Activated T-cell treated with anti-CD3 and anti-CD28 coated beads for 1 hour (primary cell): ENCODE data around the gene EFCAB5.
A peak's percentile ranks its signal among the peaks of the same experiment; 100 is the strongest.
"Not testable (repeated sequence)": the region's sequence is repeated elsewhere in the genome, so short reads cannot be mapped to it uniquely, and the experiment has no call there.

Experiments
- DNase-seq: peaks from one replicate; pipeline ENCODE4 v3.0.0-alpha.2; 2020; ENCODE audit warnings: low read depth

The EFCAB5 gene

DNA sequence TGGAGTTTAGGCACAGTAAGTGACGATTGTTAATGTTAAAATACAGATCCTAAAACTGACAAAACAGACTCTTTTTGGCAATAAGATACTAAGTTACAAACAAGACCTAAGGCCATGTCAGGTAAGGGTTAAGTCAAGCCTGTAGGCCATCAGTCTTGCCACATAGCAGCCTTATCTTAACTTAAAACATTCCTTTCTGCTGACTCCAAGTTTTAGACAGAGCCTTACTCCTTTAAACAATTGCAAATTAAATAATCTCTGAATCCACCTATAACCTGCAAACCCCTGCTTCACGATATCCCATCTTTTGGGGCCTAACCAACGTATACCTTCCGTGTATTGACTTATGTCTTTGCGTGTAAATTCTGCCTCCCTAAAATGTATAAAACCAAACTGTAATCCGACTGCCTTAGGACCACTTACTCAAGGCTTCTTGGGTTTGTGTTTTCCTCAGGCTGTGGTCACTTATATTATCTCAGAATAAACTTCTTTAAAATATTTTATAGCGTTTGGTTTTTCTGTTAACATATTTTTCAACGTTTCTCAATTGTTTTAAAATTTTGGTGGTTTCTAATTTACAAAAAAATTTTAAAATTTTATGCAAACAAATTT, 64.4 kb downstream of the EFCAB5 start:
- DNase-seq = no peak

DNA sequence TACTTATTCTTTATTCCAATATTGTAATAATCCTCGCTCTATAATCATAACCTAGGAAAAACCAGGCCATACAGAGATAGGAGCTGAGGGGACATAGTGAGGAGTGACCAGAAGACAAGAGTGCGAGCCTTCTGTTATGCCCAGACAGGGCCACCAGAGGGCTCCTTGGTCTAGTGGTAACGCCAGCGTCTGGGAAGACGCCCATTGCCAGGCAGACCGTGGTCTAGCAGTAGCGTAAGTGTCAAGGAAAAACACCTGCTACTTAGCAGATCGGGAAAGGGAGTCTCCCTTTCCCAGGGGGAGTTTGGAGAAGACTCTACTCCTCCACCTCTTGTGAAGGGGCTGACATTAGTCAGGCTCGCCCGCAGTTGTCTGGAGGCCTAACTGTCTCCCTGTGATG, 70.5 kb downstream of the EFCAB5 start:
- DNase-seq = not testable (repeated sequence)

DNA sequence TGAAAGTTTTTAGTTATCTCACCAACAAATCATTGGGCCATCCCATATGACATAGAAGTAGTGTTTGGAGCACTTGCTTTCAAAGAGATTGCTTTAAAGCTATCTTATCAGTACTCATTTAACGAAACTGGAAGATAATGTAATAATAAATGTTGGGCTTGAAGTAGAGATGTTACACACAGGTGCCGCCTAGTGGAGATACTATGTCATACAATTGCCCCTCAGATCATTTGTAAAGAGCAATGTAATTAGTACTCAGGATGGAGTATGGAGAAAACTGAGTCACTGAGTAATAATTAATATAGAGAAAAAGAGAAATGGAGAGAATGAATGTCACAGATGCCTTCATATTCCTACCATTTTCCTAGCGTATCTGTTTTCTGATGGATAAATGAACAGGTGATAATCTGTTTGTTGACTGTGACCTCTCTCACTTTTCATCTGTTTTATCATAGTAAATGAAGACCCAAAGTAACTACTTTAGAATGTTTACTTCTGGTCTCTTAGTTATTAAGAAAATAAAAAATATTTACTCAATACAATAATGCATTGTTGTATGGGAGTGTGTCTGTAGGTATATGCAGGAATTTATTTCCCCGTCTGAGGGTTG, 80.4 kb downstream of the EFCAB5 start:
- DNase-seq = no peak

DNA sequence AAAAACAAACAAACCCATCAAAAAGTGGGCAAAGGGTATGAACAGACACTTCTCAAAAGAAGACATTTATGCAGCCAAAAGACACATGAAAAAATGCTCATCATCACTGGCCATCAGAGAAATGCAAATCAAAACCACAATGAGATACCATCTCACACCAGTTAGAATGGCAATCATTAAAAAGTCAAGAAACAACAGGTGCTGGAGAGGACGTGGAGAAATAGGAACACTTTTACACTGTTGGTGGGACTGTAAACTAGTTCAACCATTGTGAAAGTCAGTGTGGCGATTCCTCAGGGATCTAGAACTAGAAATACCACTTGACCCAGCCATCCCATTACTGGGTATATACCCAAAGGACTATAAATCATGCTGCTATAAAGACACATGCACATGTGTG, 83.9 kb downstream of the EFCAB5 start:
- not testable (repeated sequence) for DNase-seq

DNA sequence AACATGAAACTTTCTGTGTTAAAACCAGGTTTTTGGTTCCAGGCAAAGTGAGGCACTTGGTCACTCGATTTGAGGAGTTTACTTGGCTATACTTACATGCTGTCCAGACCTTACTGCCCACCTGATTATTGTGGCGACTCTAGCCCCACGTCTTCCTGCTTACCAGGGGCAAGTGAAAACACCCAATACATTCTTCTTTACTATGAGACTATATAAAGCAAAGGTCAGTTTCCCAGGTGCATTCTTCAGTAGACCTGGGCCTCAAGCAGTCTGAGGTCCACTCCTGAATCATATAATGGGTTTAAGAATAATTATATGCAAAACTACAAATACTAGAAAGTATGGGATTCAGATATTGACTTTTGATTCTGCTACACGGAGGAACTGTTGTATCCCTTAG, 86.2 kb downstream of the EFCAB5 start:
- no peak for DNase-seq

DNA sequence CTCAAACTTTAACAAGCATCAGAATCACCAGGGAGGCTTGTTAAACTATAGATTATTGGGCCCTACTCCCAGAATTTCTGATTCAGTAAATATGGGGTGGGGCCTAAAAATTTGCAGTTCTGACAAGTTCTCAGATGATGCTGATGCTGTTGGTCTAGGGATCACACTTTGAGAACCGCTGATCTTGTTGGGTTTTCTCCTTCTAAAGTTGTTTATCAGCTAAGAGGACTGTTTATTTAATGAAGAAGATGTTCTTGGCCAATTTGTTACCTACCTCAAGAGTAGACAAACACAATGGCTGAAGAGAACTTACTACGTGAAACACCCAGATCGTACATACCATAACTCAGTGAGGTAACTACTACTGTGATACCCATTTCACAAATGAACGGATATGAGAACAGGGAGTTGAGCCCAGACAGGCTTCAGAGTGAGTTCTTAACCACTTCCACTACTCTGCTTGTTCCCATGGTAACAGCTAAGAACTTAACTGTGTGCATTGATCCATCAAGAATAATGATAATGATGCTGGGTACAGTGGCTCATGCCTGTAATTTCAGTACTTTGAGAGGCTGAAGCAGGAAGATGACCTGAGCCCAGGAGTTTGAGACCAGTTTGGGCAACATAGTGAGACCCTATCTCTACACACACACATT, 89.9 kb downstream of the EFCAB5 start:
- no peak for DNase-seq

DNA sequence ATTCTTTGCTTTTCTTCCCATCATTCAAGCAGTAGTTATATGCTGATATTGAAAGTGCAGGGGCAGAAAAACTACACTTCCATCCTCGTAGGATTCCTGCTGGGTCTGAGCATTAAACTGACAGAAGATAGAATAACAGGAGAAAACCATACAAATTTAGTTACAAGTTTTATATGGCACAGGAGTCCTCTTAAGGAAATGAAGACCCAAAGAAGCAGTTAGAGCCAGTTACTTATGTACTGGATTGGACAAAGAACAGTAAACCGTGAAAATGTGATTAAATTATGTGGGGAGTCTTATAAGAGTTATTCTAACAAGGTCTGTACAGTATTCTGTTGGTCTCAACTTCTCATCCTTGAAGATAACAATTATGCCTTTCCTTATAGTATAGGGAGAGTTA, 93.9 kb downstream of the EFCAB5 start:
- DNase-seq = no peak

DNA sequence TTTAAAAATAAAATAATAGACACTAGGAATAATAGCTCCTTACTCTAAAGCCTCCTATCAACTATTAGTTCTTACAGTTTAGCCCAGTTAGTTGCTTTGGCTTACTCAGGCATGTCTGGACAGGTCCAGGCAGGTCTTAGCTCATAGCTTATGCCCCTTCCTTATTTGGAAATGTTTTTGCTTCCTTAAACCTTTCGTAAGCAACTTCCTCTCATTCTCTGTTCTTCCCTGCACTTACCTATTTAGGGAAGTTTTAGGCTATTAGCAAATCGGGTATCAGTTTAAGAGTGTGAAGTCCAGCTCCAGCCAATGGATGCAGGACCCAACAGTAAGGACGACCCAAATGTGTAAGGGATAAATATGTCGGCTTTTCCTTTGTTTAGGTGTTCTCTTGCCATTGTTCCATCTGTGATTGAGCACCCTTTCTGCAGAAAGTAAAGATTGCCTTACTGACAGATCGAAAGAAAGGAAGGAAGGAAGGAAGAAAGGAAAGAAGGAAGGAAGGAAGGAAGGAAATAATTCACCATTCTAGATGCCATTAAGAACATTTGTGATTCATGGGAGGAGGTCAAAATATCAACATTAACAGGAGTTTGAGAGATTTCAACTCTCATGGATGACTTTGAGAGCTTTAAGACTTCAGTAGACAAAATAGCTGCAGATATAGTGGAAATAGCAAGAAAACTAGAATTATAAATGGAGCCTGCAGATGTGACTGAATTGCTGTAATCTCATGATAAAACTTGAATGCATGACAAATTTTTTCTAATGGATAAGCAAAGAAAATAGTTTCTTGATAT, 99.5 kb downstream of the EFCAB5 start:
- not testable (repeated sequence) for DNase-seq

DNA sequence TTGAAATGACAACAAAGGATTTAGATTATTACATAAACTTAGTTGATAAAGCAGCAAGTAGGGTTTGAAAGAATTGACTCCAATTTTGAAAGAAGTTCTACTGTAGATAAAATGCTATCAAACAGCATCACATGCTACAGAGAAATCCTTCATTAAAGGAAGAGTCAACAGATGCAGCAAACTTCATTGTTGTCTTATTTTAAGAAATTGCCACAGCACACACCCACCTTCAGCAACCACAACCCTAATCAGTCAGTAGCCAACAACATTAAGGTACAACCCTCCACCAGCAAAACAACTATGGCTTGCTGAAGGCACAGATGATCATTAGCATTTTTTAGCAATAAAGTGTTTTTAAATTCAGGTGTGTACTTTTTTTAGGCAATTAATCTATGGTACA, 100.1 kb downstream of the EFCAB5 start:
- DNase-seq = no peak

DNA sequence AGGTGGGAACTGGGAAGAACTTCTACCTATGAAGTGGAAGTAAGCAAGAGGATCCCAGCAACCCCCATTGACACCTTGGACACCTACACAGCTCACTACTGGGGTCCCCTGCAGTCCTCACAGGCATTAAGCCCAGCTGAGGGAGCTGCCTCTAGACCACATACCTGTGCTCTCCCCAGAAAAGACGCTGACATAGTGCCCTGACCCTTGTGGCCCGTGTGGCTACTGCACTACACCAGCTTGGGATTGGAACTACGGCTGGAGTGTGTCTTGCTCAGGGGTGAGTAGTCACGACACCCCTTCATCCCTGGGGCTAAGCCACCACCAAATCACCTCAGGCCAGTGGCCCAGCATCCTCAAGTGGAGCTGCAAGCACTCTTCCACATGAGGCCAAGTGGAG, 120.9 kb downstream of the EFCAB5 start:
- no peak for DNase-seq

DNA sequence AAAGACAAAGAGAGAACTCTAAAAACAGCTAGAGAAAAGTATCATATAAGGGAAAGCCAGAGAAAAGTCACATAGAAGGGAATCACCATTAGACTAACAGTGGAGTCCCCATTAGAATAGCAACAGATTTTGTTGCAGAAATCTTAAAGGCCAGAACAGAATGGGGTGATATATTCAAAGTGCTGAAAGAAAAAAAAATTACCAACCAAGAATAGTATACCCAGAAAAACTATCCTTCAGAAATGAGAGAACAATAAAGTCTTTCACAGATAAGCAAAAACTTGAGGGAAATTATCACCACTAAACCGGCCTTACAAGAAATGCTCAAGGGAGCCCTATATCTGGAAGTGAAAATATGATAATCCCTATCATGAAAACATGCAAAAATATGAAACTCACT, 123.3 kb downstream of the EFCAB5 start:
- no peak for DNase-seq

DNA sequence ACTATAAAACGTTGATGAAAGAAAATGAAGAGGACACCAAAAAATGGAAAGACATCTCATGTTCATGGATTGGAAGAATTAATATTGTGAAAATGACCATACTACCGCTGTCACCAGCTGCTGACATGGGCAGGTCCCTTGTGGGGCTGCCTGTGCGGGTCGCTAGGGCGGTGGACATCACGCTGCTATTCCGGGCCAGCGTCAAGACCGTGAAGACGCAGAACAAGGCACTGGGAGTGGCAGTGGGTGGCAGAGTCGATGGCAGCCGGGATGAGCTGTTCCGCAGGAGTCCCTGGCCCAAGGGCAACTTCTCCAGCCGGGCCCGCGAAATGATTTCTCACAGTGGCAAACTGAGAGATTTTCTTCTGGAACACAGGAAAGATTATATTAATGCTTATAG, 127.0 kb downstream of the EFCAB5 start:
- no peak for DNase-seq

DNA sequence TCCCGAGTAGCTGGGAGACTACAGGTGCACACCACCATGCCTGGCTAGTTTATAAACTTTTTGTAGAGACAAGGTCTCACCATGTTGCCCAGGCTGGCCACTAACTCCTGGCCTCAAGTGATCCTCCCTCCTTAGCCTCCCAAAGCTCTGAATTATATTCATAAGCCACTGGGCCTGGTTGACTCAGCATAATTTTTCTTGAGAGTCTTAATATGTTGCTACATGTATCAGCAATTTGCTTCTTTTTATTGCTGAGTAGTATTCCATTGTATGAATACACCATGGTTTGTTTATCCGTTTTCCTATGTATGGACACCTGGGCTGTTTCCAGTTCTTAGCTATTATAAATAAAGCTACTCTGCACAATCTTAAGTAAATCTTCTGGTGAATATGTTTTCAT, 132.8 kb downstream of the EFCAB5 start:
- no peak for DNase-seq

DNA sequence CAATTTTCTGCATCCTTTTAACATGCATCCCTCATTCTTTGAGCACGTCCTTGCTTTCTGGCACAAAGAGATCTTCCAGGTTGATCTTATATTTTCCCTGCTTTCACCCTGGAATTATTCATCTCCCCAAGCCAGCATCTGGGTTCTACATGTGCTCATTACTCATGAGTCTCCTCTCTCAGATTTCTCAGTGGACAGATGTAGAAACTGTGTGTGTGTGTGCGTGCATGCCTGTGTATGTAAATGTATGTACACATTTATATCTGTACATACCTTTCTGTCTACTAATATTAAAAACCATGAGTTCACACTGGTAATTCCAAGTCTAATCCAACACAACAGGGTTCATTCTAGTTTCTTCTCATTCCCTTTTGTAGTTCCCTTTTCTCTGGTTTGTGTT, 133.3 kb downstream of the EFCAB5 start:
- DNase-seq = no peak

DNA sequence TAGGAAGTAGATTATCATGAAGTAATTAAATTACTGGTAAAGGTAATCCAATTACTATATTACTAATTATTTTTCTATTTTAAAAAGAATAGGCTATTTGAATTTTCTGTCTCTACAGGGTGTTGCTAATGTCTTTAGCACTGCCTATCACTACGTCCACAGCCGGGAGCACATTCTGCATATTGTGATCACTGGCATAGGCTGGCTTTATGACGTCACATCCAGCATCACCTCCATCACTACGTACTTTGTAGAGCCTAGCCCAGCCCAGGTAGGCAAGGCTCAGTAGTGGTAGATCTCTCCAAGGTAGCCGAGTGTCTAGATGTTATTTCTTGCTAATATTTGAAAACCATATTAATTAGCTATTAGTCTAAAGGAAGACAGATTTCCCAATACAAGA, 141.3 kb downstream of the EFCAB5 start:
- DNase-seq = no peak

DNA sequence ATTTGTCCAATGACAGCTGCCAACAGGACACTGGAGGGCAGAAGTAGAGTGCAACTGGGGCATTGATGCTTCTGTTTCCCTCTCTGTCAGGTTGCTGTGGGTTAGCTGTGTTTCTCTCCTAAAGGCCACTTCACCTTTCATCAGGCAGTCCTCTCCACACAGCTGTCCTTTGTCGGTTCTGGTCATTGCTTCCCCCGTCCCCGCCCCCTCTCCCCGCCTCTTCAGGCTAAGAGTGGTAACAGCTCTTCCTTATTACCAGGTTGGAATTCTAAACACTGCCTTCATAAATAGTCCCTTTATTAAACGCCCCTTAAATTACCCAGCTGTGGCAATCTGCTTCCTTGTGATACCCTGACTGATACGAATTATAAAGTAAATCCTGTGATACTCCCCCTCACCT, 143.4 kb downstream of the EFCAB5 start:
- no peak for DNase-seq

DNA sequence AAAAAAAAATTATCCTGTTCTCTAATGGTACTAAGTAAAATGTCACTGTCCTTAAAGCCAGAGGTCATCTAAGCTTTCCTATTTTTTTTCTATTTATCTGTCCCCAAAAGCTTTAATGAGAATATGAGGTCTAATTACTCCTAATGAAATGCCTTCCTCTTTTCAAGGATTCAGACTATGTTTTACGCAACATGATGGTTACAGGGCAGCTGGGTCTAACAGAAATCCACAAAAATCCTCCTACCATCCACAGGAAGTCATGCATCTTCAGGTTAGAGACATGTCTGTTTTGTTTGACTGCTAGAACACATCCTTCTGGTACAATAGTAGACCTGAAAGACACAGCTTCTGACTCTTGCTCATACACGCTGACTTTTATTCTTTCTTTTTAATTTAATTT, 145.5 kb downstream of the EFCAB5 start:
- no peak for DNase-seq

DNA sequence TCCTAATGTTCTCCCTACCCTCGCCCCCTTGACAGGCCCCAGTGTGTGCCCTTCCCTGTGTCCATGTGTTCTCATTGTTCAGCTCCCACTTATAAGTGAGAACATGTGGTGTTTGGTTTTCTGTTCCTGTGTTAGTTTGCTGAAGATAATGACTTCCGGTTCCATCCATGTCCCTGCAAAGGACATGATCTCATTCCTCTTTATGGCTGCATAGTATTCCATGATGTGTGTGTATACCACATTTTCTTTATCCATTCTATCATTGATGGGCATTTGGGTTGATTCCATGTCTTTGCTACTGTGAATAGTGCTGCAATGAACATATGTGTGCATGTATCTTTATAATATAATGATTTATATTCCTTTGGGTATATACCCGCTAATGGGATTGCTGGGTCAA, 146.0 kb downstream of the EFCAB5 start:
- not testable (repeated sequence) for DNase-seq

DNA sequence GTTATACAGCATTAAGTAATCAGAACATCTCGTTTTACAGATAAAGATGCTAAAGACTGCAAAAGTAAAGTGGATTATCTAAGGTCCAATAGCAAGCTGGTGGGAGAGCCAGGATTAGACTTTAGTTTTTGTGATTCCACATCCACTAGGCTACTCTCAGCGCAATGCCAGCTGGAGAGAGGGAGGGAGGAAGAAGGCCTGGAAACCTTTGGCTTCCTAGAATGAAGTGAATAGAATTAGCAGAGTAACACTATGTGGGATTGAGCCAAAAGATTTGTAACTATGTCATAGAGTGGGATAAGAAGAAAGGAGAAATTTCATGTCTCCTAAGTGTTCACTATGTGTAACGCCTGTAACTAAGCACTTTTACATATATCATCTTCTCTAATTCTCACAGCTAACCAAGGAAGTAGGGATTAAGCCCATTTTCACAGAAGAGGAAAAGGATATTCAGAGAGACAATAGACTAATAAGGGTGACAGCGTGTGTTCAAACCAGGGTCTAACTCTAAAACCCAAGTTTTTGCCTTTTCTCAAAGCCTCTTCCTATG, 149.8 kb downstream of the EFCAB5 start:
- DNase-seq = no peak

DNA sequence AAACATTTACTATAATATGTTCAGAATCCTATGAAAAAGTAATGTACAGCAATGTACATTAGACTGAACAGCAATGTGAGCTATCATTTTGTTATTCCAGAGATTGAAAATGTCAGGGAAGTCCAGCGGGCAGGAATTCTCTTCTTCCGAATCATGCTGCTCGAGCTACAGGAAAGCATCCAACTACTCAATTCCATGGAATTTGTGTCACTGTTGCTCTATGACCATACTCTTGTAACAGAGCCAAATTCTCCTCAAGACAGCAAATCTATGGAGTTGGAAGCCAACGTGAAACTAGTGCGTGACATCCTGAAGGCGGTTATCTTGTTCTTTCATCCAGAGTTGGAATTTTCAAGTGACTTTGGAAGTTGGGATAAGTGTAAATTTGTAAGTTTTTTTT, 150.3 kb downstream of the EFCAB5 start:
- DNase-seq = no peak

DNA sequence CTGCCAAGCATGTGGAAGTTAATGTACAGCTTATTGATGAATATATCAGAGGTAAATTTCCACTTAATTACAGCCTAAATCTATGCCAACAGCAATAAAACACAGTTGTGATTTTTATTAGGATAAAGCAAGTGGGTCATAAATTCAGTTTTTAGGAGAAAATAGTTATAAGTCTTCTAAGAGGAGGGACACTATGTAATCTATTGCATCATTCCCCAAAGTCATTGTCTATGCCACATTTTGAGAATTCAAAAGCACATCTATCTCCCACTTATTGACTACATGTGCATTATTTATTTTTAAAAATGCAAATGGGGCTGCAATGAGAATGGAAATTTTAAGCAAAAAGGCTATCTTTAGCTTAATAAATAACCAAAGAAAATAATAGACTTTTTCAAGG, 151.5 kb downstream of the EFCAB5 start:
- no peak for DNase-seq

DNA sequence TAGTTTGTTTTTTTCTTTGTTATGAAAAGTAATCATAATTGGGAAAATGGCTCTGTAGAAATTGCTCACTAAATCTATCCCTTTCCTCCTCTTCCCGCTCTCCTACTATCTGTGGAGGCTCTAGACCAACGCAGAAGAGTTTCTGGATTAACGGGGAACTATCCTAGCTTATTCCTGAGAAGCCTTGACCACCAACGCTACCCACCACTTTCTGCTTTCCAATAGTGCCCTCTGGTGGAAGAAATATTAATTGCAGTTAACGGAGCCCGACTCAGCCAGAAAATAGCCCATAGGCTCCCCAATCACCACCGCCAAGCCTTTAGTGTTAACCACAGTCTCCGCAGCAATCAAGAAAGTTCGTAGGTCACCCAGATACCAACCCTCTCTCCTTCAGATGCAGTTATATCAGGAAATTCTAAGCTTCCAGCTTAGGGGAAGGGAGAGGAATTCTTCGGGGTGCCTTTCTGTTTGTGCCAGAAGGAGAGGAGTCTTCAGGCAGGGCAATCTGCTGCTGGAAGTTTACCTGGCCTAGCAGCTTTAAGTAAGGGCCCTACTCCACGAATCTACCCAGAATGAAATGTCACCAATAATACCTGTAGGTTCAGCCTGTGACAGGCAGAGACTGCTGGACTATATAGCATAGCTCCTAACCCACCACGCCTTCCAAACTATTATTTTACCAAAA, 152.2 kb downstream of the EFCAB5 start:
- peak; percentile 11 for DNase-seq
